ENCODE data around the gene AK4. TPM values are rescaled to one million over a fixed set of nuclear protein-coding genes. Genes with fewer than 3 reads are reported as not detected.

Gene AK4
- total and polyA plus RNA-seq, 8 donors = 0.68 to 5.8 (median 1.8) TPM

DNA sequence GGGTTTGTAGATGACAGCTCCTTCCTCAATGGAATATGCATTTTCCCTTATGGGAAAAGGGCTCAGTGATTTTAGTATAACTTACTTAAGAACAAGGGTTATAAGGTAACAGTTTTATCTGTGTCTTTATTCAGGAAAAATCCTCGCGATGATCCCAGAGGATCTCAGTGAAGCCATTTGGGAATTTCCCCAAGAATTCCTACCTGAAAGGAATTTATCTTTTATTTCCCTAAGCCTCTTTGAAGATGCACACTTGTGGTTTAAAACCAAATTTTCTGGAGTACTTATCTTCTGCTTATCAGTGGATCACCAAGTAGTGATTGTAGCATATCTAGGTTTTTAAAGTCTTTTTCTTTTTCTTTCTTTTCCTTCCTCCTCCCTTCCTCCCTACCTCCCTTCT is 58.8 kb downstream of the AK4 start:
- no peak for ATAC-seq
- no peaks in the 10 kb centered on the region for H3K9me3 ChIP-seq
- TF ChIP-seq CTCF (IDR thresholded peaks at IDR 0.05) = no peak
- intact Hi-C loops (cut with DNase I) = loop anchor here in 1 of 3 donors (10.0 kb wide), 1 partner anchor 132 kb away; no protein-coding TSS in a partner anchor
- H3K27me3 ChIP-seq = no peaks in the 10 kb centered on the region
- no peak for DNase-seq
- H3K27ac ChIP-seq = no peak overlapping the region
- FAIRE-seq = no peak
- no peaks in the 10 kb centered on the region for H3K36me3 ChIP-seq
- H3K4me3 ChIP-seq = no peak overlapping the region
- no peaks in the 10 kb centered on the region for H3K4me1 ChIP-seq
- WGBS, 2 donors = 88 to 93% methylated on average over 2 of the region's 2 CpGs

GRCh38 chr1:65207317-65207716 is 59.3 kb downstream of the AK4 start:
- intact Hi-C loops (cut with DNase I) = loop anchor here in 1 of 3 donors (10.0 kb wide), 1 partner anchor 133 kb away; no protein-coding TSS in a partner anchor

GRCh38 chr1:65208563-65208973 is 60.6 kb downstream of the AK4 start:
- Histone ChIP-seq H3K4me3 (no peak overlapping the region), H3K9me3 (no peaks in the 10 kb centered on the region), H3K27ac (no peak overlapping the region), H3K4me1 (no peaks in the 10 kb centered on the region), H3K27me3 (no peaks in the 10 kb centered on the region), H3K36me3 (no peaks in the 10 kb centered on the region)
- DNase-seq = no peak
- 78 to 87% methylated on average over 8 of the region's 8 CpGs for WGBS, 2 donors
- no peak for TF ChIP-seq CTCF (IDR thresholded peaks at IDR 0.05)
- peak in 1 of 4 donors; percentile 36 for ATAC-seq
- intact Hi-C loops (cut with DNase I) = loop anchor here in 1 of 3 donors (10.0 kb wide), 1 partner anchor 134 kb away; no protein-coding TSS in a partner anchor
- no peak for FAIRE-seq

More at GRCh38 chr1:65207317-65207716, 59.3 kb downstream of the AK4 start:
- H3K4me1 ChIP-seq = no peaks in the 10 kb centered on the region
- no peaks in the 10 kb centered on the region for H3K36me3 ChIP-seq
- TF ChIP-seq CTCF (IDR thresholded peaks at IDR 0.05) = no peak
- DNase-seq = no peak
- no peak for ATAC-seq
- no peak for FAIRE-seq
- H3K27ac ChIP-seq = no peak overlapping the region
- H3K27me3 ChIP-seq = no peaks in the 10 kb centered on the region
- WGBS, 2 donors = 77 to 83% methylated on average over 4 of the region's 4 CpGs
- H3K4me3 ChIP-seq = no peak overlapping the region
- no peaks in the 10 kb centered on the region for H3K9me3 ChIP-seq

GRCh38 chr1:65209005-65209885 is 61.2 kb downstream of the AK4 start:
- FAIRE-seq (peak; percentile 59), DNase-seq (peak in 2 of 6 donors; percentile 17 to 29), ATAC-seq (peak; percentile 62 to 80 (median 76))
- peak; percentile 38 to 63 (median 52) for TF ChIP-seq CTCF (IDR thresholded peaks at IDR 0.05)
- Histone ChIP-seq H3K4me3 (no peak overlapping the region), H3K9me3 (no peaks in the 10 kb centered on the region), H3K36me3 (no peaks in the 10 kb centered on the region), H3K27me3 (no peaks in the 10 kb centered on the region), H3K27ac (no peak overlapping the region), H3K4me1 (peaks cover 0 to 6% (median 0%) of the 10 kb centered on the region in 3 donors)
- intact Hi-C loops (cut with DNase I) = loop anchor here in 1 of 3 donors (10.0 kb wide), 1 partner anchor 134 kb away; no protein-coding TSS in a partner anchor
- 26 to 29% methylated on average over 6 of the region's 6 CpGs for WGBS, 2 donors

Measured in pancreas (tissue), 10 donors.